Skin epidermis (tissue), 12 donors: ENCODE measurements around the gene APOL1.

ENCODE experiments used
- H3K27ac ChIP-seq, 21 experiments: fragments of 200-600 bp; sonication (generic) in 11 of 21; one replicate each; pipeline ENCODE4 v1.5.0; 2020; ENCODE audit warnings: mild to moderate bottlenecking in 3 of 21, inconsistent platforms in 2 of 21, moderate library complexity in 2 of 21
- H3K4me3 ChIP-seq, 7 experiments: fragments of 200-600 bp; sonication (generic) in 2 of 7; one replicate each; pipeline ENCODE4 v1.5.0; 2020; ENCODE audit warnings: inconsistent platforms in 2 of 7, mild to moderate bottlenecking in 2 of 7, moderate library complexity in 1 of 7

APOL1 gene

GRCh38 chr22:36299911-36300310 lies 47.0 kb downstream of the APOL1 start:
- H3K27ac ChIP-seq, result no peak overlapping the region

GRCh38 chr22:36300396-36301212 lies 47.7 kb downstream of the APOL1 start:
- Histone ChIP-seq H3K4me3 (no peak overlapping the region), H3K27ac (no peak overlapping the region)

More at GRCh38 chr22:36299911-36300310, 47.0 kb downstream of the APOL1 start:
- no peak overlapping the region for H3K4me3 ChIP-seq

GRCh38 chr22:36301384-36301828 lies 48.5 kb downstream of the APOL1 start:
- no peak overlapping the region for H3K27ac ChIP-seq
- no peak overlapping the region for H3K4me3 ChIP-seq

GRCh38 chr22:36301851-36302250 lies 48.9 kb downstream of the APOL1 start:
- Histone ChIP-seq H3K4me3 (no peak overlapping the region), H3K27ac (no peak overlapping the region)

GRCh38 chr22:36302439-36303114 lies 49.6 kb downstream of the APOL1 start:
- no peak overlapping the region for H3K4me3 ChIP-seq
- no peak overlapping the region for H3K27ac ChIP-seq

- Histone ChIP-seq H3K27ac (no peak overlapping the region), H3K4me3 (no peak overlapping the region)
These were observed 50.2 kb downstream of the APOL1 start for GRCh38 chr22:36303115-36303467.

GRCh38 chr22:36303874-36304273 lies 50.9 kb downstream of the APOL1 start:
- no peak overlapping the region for H3K4me3 ChIP-seq
- no peak overlapping the region for H3K27ac ChIP-seq

- Histone ChIP-seq H3K27ac (peak overlapping the region in 1 of 21 experiments; percentile 3), H3K4me3 (no peak overlapping the region)
These were observed 51.5 kb downstream of the APOL1 start for GRCh38 chr22:36304429-36304828.

GRCh38 chr22:36305813-36306212 lies 52.9 kb downstream of the APOL1 start:
- Histone ChIP-seq H3K27ac (no peak overlapping the region), H3K4me3 (no peak overlapping the region)

GRCh38 chr22:36306227-36306626 lies 53.3 kb downstream of the APOL1 start:
- no peak overlapping the region for H3K27ac ChIP-seq
- H3K4me3 ChIP-seq, result no peak overlapping the region

- Histone ChIP-seq H3K4me3 (no peak overlapping the region), H3K27ac (no peak overlapping the region)
These were observed 55.9 kb downstream of the APOL1 start for GRCh38 chr22:36308880-36309279.

GRCh38 chr22:36311386-36312085 lies 58.6 kb downstream of the APOL1 start:
- H3K4me3 ChIP-seq, result no peak overlapping the region
- no peak overlapping the region for H3K27ac ChIP-seq

- Histone ChIP-seq H3K27ac (peak overlapping the region in 1 of 21 experiments; percentile 21), H3K4me3 (no peak overlapping the region)
These were observed 62.4 kb downstream of the APOL1 start for GRCh38 chr22:36315325-36315724.

- no peak overlapping the region for H3K27ac ChIP-seq
- H3K4me3 ChIP-seq, result no peak overlapping the region
These were observed 63.5 kb downstream of the APOL1 start for GRCh38 chr22:36316419-36316818.
